Duodenal mucosa (tissue), 2 donors: ENCODE data around the gene C9orf50.
"Not testable (repeated sequence)": the region's sequence is repeated elsewhere in the genome, so short reads cannot be mapped to it uniquely, and the experiment has no call there.

Source experiments
- H3K27ac ChIP-seq: one replicate; pipeline ENCODE4 v1.7.0; 2013; ENCODE audit warnings: low read depth, low read length
- H3K27me3 ChIP-seq, 2 donors: one replicate each; pipeline ENCODE4 v1.7.0; 2013; ENCODE audit warnings: low read length in 2 of 2, control low read depth in 1 of 2; ENCODE audit not compliant: insufficient read depth in 2 of 2, control insufficient read depth in 1 of 2
- H3K36me3 ChIP-seq, 2 donors: one replicate each; pipeline ENCODE4 v1.7.0; 2013; ENCODE audit warnings: low read length in 2 of 2, control low read depth in 1 of 2; ENCODE audit not compliant: insufficient read depth in 2 of 2, control insufficient read depth in 1 of 2
- H3K4me1 ChIP-seq, 2 donors: one replicate each; pipeline ENCODE4 v1.7.0; 2013; ENCODE audit warnings: low read length in 2 of 2, control low read depth in 1 of 2; ENCODE audit not compliant: insufficient read depth in 2 of 2, control insufficient read depth in 1 of 2
- H3K4me3 ChIP-seq, 2 donors: one replicate each; pipeline ENCODE4 v1.7.0; 2013; ENCODE audit warnings: low read length in 2 of 2, low read depth in 1 of 2
- H3K9ac ChIP-seq, 2 donors: one replicate each; pipeline ENCODE4 v1.7.0; 2013; ENCODE audit warnings: low read length in 2 of 2, low read depth in 1 of 2
- H3K9me3 ChIP-seq, 2 donors: one replicate each; pipeline ENCODE4 v1.7.0; 2013; ENCODE audit warnings: low read length in 2 of 2, control low read depth in 1 of 2; ENCODE audit not compliant: control insufficient read depth in 1 of 2

C9orf50 gene

GRCh38 chr9:129620669-129621295, at the start of gene C9orf50:
Gene C9orf50 (minus strand): TSS chr9:129621101. CDS start chr9:129620574, 527 bp downstream.
- H3K4me3 ChIP-seq, result peak within 1 kb of the TSS; percentile 50 to 51
- H3K27me3 ChIP-seq, result peaks cover 19 to 22% of the 10 kb centered on the region in 2 donors
- H3K36me3 ChIP-seq, result no peaks in the 10 kb centered on the region
- H3K9me3 ChIP-seq, result no peaks in the 10 kb centered on the region
- H3K4me1 ChIP-seq, result peaks cover 3 to 4% of the 10 kb centered on the region in 2 donors
- H3K27ac ChIP-seq, result no peak within 1 kb of the TSS
- H3K9ac ChIP-seq, result peak within 1 kb of the TSS in 1 of 2 donors; percentile 25

DNA sequence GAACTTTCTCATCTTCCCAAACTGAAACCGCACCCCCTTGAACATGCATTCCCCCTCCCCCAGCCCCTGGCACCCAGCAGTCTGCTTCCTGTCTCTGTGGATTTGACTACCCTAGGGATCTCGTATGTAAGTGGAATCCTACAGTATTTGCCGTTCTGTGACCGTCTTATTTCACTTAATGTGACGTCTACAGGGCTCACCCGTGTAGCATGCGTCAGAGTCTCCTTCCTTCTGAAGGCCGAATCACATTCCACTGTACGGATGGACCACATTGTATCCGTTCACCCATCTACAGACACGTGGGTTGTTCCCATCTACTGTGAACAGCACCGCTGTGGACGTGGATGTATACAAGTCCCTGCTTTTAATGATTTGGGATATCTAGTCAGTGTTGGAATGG, 49.0 kb upstream of the C9orf50 start:
- Histone ChIP-seq H3K9me3 (no peaks in the 10 kb centered on the region), H3K27me3 (peaks cover 7 to 11% of the 10 kb centered on the region in 2 donors), H3K27ac (no peak overlapping the region), H3K4me1 (no peaks in the 10 kb centered on the region), H3K36me3 (no peaks in the 10 kb centered on the region), H3K4me3 (no peak overlapping the region), H3K9ac (no peak overlapping the region)

DNA sequence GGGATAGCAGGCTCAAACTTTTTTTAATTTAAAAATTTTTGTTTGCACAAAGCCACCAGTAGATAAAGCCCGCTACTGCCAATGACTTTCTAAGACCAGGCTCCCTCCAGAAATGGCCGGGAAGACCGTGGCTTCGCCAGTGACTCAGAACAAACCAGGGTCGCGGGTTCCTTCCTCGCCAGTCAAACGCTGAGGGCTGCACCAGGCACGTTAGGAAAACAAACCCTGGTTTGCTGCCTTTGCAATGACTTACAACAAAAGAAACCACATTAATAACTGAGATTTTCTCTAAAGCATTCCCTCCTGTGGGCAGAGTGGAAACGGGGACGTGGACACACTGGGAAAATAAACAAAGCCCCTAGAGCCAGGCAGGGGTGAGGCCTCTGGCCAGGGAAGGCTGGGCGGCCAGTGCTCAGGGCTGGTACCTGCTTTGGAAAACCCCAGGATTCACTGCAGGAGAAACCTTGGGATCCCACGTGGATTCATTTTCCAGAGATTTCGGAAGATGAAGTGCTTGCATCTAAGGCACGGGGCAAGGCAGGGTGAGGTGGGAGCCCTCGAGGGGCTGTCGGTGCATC, 48.3 kb upstream of the C9orf50 start:
- Histone ChIP-seq H3K4me3 (no peak overlapping the region), H3K27ac (no peak overlapping the region), H3K9me3 (no peaks in the 10 kb centered on the region), H3K36me3 (no peaks in the 10 kb centered on the region), H3K27me3 (peaks cover 11% of the 10 kb centered on the region in 2 donors), H3K4me1 (no peaks in the 10 kb centered on the region), H3K9ac (no peak overlapping the region)

- Histone ChIP-seq H3K9ac (no peak overlapping the region), H3K27ac (no peak overlapping the region), H3K36me3 (no peaks in the 10 kb centered on the region), H3K27me3 (peaks cover 11% of the 10 kb centered on the region in 2 donors), H3K9me3 (no peaks in the 10 kb centered on the region), H3K4me3 (no peak overlapping the region), H3K4me1 (no peaks in the 10 kb centered on the region)
Observed at GRCh38 chr9:129667850-129668249, 46.9 kb upstream of the C9orf50 start.

DNA sequence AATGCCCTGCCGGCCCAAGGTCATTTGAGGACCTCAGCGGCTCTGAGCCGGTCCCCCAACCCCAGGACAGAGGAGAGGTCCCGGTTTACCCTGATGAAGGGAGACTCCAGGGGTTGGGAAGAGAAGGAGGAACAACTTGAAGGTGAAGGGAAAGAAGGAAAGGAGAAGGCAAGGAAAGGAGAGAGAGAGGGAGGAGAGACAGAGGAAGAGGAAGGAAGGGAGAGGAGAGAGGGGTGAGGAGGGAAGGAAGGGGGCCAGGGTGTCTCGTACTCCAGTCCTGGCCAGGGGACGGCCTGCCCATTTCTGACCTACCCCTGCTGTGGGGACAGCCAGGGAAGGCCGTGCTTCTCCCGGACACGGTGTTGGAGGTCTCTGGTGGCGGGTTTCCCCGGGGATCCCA, 46.5 kb upstream of the C9orf50 start:
- Histone ChIP-seq H3K4me3 (no peak overlapping the region), H3K4me1 (no peaks in the 10 kb centered on the region), H3K9me3 (no peaks in the 10 kb centered on the region), H3K9ac (no peak overlapping the region), H3K27me3 (peaks cover 11% of the 10 kb centered on the region in 2 donors), H3K27ac (no peak overlapping the region), H3K36me3 (no peaks in the 10 kb centered on the region)

GRCh38 chr9:129666575-129666974, 45.7 kb upstream of the C9orf50 start:
- Histone ChIP-seq H3K27ac (no peak overlapping the region), H3K4me1 (no peaks in the 10 kb centered on the region)

DNA sequence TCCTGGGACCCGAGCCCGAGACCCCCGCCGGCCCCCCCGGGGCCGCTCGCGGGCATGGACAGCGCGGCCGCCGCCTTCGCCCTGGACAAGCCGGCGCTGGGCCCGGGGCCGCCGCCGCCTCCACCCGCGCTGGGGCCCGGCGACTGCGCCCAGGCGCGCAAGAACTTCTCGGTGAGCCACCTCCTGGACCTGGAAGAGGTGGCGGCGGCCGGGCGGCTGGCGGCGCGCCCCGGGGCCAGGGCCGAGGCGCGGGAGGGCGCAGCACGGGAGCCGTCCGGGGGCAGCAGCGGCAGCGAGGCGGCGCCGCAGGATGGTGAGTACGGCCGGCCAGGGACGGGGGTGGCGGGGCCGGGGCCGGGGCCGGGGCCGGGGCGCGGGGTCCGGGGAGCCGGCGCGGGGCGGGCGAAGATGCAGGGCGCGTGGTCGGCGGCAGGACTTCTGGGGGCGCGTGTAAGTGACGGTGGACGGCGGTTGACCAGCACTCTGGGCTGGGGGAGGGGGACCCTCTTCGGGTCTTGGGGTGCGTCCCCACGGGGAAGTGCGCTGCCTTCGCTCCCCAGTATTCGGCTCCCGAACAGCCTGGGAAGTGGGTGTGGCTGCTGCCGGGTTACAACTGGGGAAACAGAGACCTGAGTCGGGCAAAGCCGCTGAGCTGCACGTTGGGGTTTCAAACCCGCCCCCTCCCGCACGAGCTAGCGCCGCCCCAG, 45.1 kb upstream of the C9orf50 start:
- no peak overlapping the region for H3K4me3 ChIP-seq
- H3K9me3 ChIP-seq, result no peaks in the 10 kb centered on the region
- H3K27me3 ChIP-seq, result peaks cover 11 to 14% of the 10 kb centered on the region in 2 donors
- no peaks in the 10 kb centered on the region for H3K36me3 ChIP-seq
- no peak overlapping the region for H3K9ac ChIP-seq
- H3K27ac ChIP-seq, result no peak overlapping the region
- H3K4me1 ChIP-seq, result no peaks in the 10 kb centered on the region

More at GRCh38 chr9:129666575-129666974, 45.7 kb upstream of the C9orf50 start:
- Histone ChIP-seq H3K9ac (no peak overlapping the region), H3K4me3 (no peak overlapping the region), H3K27me3 (peaks cover 11% of the 10 kb centered on the region in 2 donors), H3K36me3 (no peaks in the 10 kb centered on the region), H3K9me3 (no peaks in the 10 kb centered on the region)

GRCh38 chr9:129665389-129665775, 44.5 kb upstream of the C9orf50 start, which contains the start of gene PRRX2:
Gene PRRX2 (plus strand): TSS chr9:129665647. CDS start chr9:129665868, 221 bp downstream.
- H3K4me3 ChIP-seq, result peak within 1 kb of the TSS; percentile 15 to 16
- no peaks in the 10 kb centered on the region for H3K9me3 ChIP-seq
- H3K36me3 ChIP-seq, result no peaks in the 10 kb centered on the region
- no peaks in the 10 kb centered on the region for H3K4me1 ChIP-seq
- H3K27ac ChIP-seq, result no peak within 1 kb of the TSS
- no peak within 1 kb of the TSS for H3K9ac ChIP-seq
- peaks cover 11 to 14% of the 10 kb centered on the region in 2 donors for H3K27me3 ChIP-seq

DNA sequence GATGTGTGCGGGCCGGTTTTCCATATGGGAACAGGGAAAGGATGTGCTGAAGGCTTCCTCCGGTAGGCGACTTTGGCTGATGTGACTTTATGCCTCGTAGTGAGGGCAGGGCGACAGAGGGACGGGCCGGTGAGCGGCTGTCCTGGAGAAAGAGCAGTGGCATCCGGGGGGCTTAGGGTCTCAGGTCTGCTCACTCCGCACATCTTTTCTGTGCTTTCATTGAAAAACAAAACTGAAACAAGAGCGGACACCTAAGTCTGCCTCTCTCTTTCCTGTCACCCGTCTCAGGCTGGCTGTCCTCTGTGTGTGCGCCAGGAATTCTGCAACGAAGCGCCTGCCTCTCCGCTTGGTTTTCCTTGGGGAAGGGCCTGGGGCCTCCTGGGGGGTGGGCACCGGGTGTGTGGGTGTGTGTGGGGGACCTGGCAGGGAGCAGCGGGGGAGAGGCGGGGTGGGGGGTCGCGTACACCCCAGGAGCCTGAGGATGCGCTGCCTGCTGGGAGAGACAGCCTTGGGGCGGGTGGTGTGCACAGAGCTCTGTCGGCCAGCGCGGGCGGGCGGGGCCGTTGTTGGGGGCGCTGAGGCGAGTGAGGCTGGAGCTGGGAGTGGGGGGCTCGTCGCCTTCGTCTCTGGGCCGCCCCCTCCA, 44.0 kb upstream of the C9orf50 start:
- H3K9me3 ChIP-seq, result no peaks in the 10 kb centered on the region
- peaks cover 11 to 14% of the 10 kb centered on the region in 2 donors for H3K27me3 ChIP-seq
- no peaks in the 10 kb centered on the region for H3K36me3 ChIP-seq
- H3K4me1 ChIP-seq, result no peaks in the 10 kb centered on the region
- no peak overlapping the region for H3K27ac ChIP-seq
- H3K4me3 ChIP-seq, result peak overlapping the region; percentile 15 to 16
- no peak overlapping the region for H3K9ac ChIP-seq

DNA sequence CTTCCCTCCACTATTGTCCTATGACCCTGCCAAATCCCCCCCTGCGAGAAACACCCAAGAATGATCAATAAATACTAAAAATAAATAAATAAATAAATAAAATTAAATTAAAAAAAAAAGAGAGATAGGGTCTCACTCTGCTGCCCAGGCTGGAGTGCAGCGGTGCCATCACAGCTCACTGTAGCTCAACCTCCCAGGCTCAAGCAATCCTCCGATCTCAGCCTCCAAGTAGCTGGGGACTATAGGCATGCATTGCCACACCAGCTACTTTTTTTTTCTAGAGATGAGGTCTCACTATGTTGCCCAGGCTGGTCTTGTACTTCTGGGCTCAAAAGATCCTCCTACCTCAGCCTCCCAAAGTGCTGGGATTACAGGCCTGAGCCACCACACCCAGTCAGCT, 41.3 kb upstream of the C9orf50 start:
- H3K27ac ChIP-seq, H3K4me1 ChIP-seq, H3K36me3 ChIP-seq, H3K9me3 ChIP-seq, H3K27me3 ChIP-seq, H3K9ac ChIP-seq, H3K4me3 ChIP-seq: not testable (repeated sequence)
